Thymus (tissue), 11 donors: ENCODE measurements around the gene KCNT2. TPM values are rescaled to one million over a fixed set of nuclear protein-coding genes. Genes with fewer than 3 reads are reported as not detected.

Experiments
- DNase-seq, 9 donors: peaks; one replicate each; pipeline ENCODE4 v3.0.0-alpha.2; 2013; ENCODE audit warnings: low spot score in 9 of 9, low read depth in 6 of 9, missing footprints in 1 of 9
- H3K27ac ChIP-seq, 2 donors: one replicate each; pipeline ENCODE4 v1.5.1; 2013; ENCODE audit warnings: control low read depth in 1 of 2, low read depth in 1 of 2, low read length in 1 of 2, mild to moderate bottlenecking in 1 of 2, moderate library complexity in 1 of 2
- H3K27me3 ChIP-seq, 2 donors: one replicate each; pipeline ENCODE4 v1.5.1; 2013; ENCODE audit warnings: low read length in 1 of 2; ENCODE audit not compliant: control insufficient read depth in 2 of 2, insufficient read depth in 1 of 2
- H3K36me3 ChIP-seq, 2 donors: one replicate each; pipeline ENCODE4 v1.5.1; 2013; ENCODE audit warnings: low read length in 1 of 2, mild to moderate bottlenecking in 1 of 2, moderate library complexity in 1 of 2; ENCODE audit not compliant: control insufficient read depth in 2 of 2, insufficient read depth in 2 of 2
- H3K4me1 ChIP-seq, 2 donors: one replicate each; pipeline ENCODE4 v1.5.1; 2013; ENCODE audit warnings: low read length in 2 of 2; ENCODE audit not compliant: control insufficient read depth in 2 of 2, insufficient read depth in 2 of 2
- H3K4me3 ChIP-seq, 2 donors: one replicate each; pipeline ENCODE4 v1.5.1; 2013; ENCODE audit warnings: low read length in 2 of 2, control low read depth in 1 of 2, mild to moderate bottlenecking in 1 of 2
- H3K9me3 ChIP-seq, 2 donors: one replicate each; pipeline ENCODE4 v1.5.1; 2013; ENCODE audit warnings: low read length in 1 of 2, mild to moderate bottlenecking in 1 of 2; ENCODE audit not compliant: control insufficient read depth in 2 of 2, insufficient read depth in 1 of 2
- WGBS: extraction: QIAGEN DNeasy Blood & Tissue Kit; methylation state at CpG from one replicate; pipeline ENCODE4 v1.1.7; 2013; 5-methylcytosine and 5-hydroxymethylcytosine counted together
- polyA plus RNA-seq: library from polyadenylated mRNA; stranded (reverse); fragments of 200-250 nt; gene quantifications from one replicate; pipeline ENCODE4 v1.2.3, GENCODE V29; 2013
- total RNA-seq: library from RNA; stranded (reverse); fragments of 120-200 nt; gene quantifications from one replicate; pipeline ENCODE4 v1.2.4, GENCODE V29; 2013
- donor health status: healthy.

The KCNT2 gene
- total and polyA plus RNA-seq, 2 donors: 0.41 to 0.85 TPM

- H3K9me3 ChIP-seq: no peaks in the 10 kb centered on the region
- no peak overlapping the region for H3K4me3 ChIP-seq
- WGBS: 96% methylated on average over 2 of the region's 2 CpGs
- no peaks in the 10 kb centered on the region for H3K4me1 ChIP-seq
- DNase-seq: no peak
- H3K36me3 ChIP-seq: no peaks in the 10 kb centered on the region
- H3K27ac ChIP-seq: no peak overlapping the region
- H3K27me3 ChIP-seq: no peaks in the 10 kb centered on the region
Measured at GRCh38 chr1:196481616-196482015, 126.6 kb downstream of the KCNT2 start.

- H3K4me3 ChIP-seq: no peak overlapping the region
- H3K27me3 ChIP-seq: no peaks in the 10 kb centered on the region
- no peaks in the 10 kb centered on the region for H3K4me1 ChIP-seq
- DNase-seq: no peak
- no peak overlapping the region for H3K27ac ChIP-seq
- H3K9me3 ChIP-seq: no peaks in the 10 kb centered on the region
- H3K36me3 ChIP-seq: no peaks in the 10 kb centered on the region
- WGBS: 97% methylated on average over 2 of the region's 2 CpGs
Measured at GRCh38 chr1:196477262-196477661, 131.0 kb downstream of the KCNT2 start.

GRCh38 chr1:196467230-196467925, 140.9 kb downstream of the KCNT2 start:
- no peaks in the 10 kb centered on the region for H3K36me3 ChIP-seq
- DNase-seq: no peak
- WGBS: 96% methylated on average over 1 of the region's 1 CpG
- no peak overlapping the region for H3K4me3 ChIP-seq
- no peaks in the 10 kb centered on the region for H3K4me1 ChIP-seq
- H3K27ac ChIP-seq: no peak overlapping the region
- no peaks in the 10 kb centered on the region for H3K27me3 ChIP-seq
- H3K9me3 ChIP-seq: no peaks in the 10 kb centered on the region

- 98% methylated on average over 1 of the region's 1 CpG for WGBS
- no peaks in the 10 kb centered on the region for H3K9me3 ChIP-seq
- no peaks in the 10 kb centered on the region for H3K4me1 ChIP-seq
- H3K27ac ChIP-seq: no peak overlapping the region
- H3K36me3 ChIP-seq: no peaks in the 10 kb centered on the region
- no peaks in the 10 kb centered on the region for H3K27me3 ChIP-seq
- no peak overlapping the region for H3K4me3 ChIP-seq
- DNase-seq: no peak
Measured at GRCh38 chr1:196466654-196467053, 141.6 kb downstream of the KCNT2 start.

DNA sequence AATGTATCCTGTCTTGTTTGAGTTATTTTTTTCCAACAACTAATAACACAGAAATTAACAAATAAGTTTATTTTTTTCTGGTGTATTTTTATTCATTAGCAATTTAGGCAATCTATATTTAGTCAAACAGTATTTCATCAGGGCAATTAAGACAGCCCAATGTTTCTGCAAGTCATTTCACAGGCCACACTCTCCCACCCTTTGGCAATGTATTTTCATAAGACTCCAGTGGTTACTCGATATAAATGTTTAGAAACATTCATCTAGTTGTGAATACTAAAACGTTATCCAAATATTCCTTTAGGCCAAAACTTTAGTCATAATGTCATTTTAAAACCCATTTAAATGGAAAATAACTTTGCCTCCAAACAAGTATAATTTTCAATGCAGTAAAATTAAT, 142.1 kb downstream of the KCNT2 start:
- Histone ChIP-seq H3K36me3 (no peaks in the 10 kb centered on the region), H3K4me3 (no peak overlapping the region), H3K27ac (no peak overlapping the region), H3K27me3 (no peaks in the 10 kb centered on the region), H3K4me1 (no peaks in the 10 kb centered on the region), H3K9me3 (no peaks in the 10 kb centered on the region)
- 96% methylated on average over 2 of the region's 2 CpGs for WGBS
- no peak for DNase-seq

GRCh38 chr1:196464480-196464941, 143.7 kb downstream of the KCNT2 start:
- Histone ChIP-seq H3K27ac (no peak overlapping the region), H3K36me3 (no peaks in the 10 kb centered on the region), H3K4me1 (no peaks in the 10 kb centered on the region), H3K9me3 (no peaks in the 10 kb centered on the region), H3K4me3 (no peak overlapping the region), H3K27me3 (no peaks in the 10 kb centered on the region)
- no peak for DNase-seq
- 95% methylated on average over 1 of the region's 1 CpG for WGBS

DNA sequence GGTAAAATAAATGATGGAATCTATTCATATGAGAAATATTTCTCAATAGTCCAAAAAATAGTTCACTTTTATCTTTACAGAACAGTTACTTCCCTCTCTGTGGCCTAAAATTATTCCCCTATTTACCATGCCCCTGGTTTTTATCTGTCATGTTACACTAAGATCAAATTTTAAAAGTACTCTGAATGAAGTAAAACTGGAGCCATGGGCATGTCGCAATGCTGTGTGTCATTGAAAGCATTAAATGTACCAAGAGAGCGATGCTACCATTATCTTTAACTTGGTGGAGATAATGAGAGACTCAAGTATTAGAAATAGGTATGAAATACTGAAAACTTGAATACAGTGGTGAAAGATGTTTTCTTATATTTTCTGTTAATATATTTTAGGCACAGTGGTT, 146.2 kb downstream of the KCNT2 start:
- Histone ChIP-seq H3K9me3 (no peaks in the 10 kb centered on the region), H3K27ac (no peak overlapping the region)
- 95% methylated on average over 2 of the region's 2 CpGs for WGBS

GRCh38 chr1:196461521-196461920, 146.7 kb downstream of the KCNT2 start:
- no peak overlapping the region for H3K27ac ChIP-seq
- WGBS: 95% methylated on average over 3 of the region's 3 CpGs
- DNase-seq: no peak

More for the DNA sequence above, 146.2 kb downstream of the KCNT2 start:
- H3K27me3 ChIP-seq: no peaks in the 10 kb centered on the region
- no peak for DNase-seq
- H3K4me3 ChIP-seq: no peak overlapping the region
- no peaks in the 10 kb centered on the region for H3K36me3 ChIP-seq
- no peaks in the 10 kb centered on the region for H3K4me1 ChIP-seq

GRCh38 chr1:196459383-196459782, 148.9 kb downstream of the KCNT2 start:
- Histone ChIP-seq H3K27me3 (no peaks in the 10 kb centered on the region), H3K4me1 (no peaks in the 10 kb centered on the region), H3K9me3 (no peaks in the 10 kb centered on the region), H3K36me3 (no peaks in the 10 kb centered on the region), H3K27ac (no peak overlapping the region), H3K4me3 (no peak overlapping the region)
- no peak for DNase-seq
- 98% methylated on average over 1 of the region's 1 CpG for WGBS

More at GRCh38 chr1:196461521-196461920, 146.7 kb downstream of the KCNT2 start:
- Histone ChIP-seq H3K36me3 (no peaks in the 10 kb centered on the region), H3K27me3 (no peaks in the 10 kb centered on the region), H3K4me3 (no peak overlapping the region), H3K4me1 (no peaks in the 10 kb centered on the region), H3K9me3 (no peaks in the 10 kb centered on the region)
